DMS79 (cell line): ENCODE measurements around the gene SAP30BP.

Source experiments
- DNase-seq: peaks from one replicate; lab custom pipeline; 2025; lab: John Stamatoyannopoulos, UW

SAP30BP gene

GRCh38 chr17:75740631-75741077, 73.5 kb downstream of the SAP30BP start:
- no peak for DNase-seq

- DNase-seq, result no peak
Measured at GRCh38 chr17:75742337-75742736, 75.2 kb downstream of the SAP30BP start.

GRCh38 chr17:75743625-75744206, 76.6 kb downstream of the SAP30BP start:
- no peak for DNase-seq

GRCh38 chr17:75748706-75749105, 81.6 kb downstream of the SAP30BP start:
- DNase-seq, result no peak

GRCh38 chr17:75749545-75750389, 82.6 kb downstream of the SAP30BP start:
- peak; percentile 24 for DNase-seq

- no peak for DNase-seq
Measured at GRCh38 chr17:75750661-75751423, 83.7 kb downstream of the SAP30BP start.

GRCh38 chr17:75751676-75752404, 84.7 kb downstream of the SAP30BP start:
- DNase-seq, result no peak

GRCh38 chr17:75752405-75752709, 85.2 kb downstream of the SAP30BP start:
- no peak for DNase-seq

- DNase-seq, result no peak
Measured at GRCh38 chr17:75752802-75753513, 85.8 kb downstream of the SAP30BP start.

- DNase-seq, result no peak
Measured at GRCh38 chr17:75753514-75754377, 86.6 kb downstream of the SAP30BP start.

GRCh38 chr17:75754378-75755204, 87.5 kb downstream of the SAP30BP start:
- DNase-seq, result no peak

- no peak for DNase-seq
Measured at GRCh38 chr17:75755205-75755901, 88.2 kb downstream of the SAP30BP start.

GRCh38 chr17:75755990-75756389, 88.9 kb downstream of the SAP30BP start:
- DNase-seq, result no peak

GRCh38 chr17:75756451-75757085, 89.4 kb downstream of the SAP30BP start:
- no peak for DNase-seq

- no peak for DNase-seq
Measured at GRCh38 chr17:75757086-75757681, 90.0 kb downstream of the SAP30BP start.
